NT2/D1 (cell line): ENCODE data around the gene ZBTB16.

ENCODE experiments used
- DNase-seq: peaks from one replicate; pipeline ENCODE4 v3.0.0-alpha.2; 2011; ENCODE audit warnings: low read depth, low spot score
- H3K27me3 ChIP-seq: 2 replicates; pipeline ENCODE4 v1.6.0; 2011; ENCODE audit warnings: mild to moderate bottlenecking; ENCODE audit not compliant: insufficient read length, insufficient read depth
- H3K36me3 ChIP-seq: 2 replicates; pipeline ENCODE4 v1.6.1; 2011; ENCODE audit warnings: mild to moderate bottlenecking, low read length, mixed read lengths; ENCODE audit not compliant: insufficient read depth, insufficient read length
- H3K4me1 ChIP-seq: 2 replicates; pipeline ENCODE4 v1.5.1; 2011; ENCODE audit not compliant: insufficient read depth, insufficient read length
- H3K4me3 ChIP-seq: 2 replicates; pipeline ENCODE4 v1.5.1; 2011; ENCODE audit warnings: low read depth; ENCODE audit not compliant: insufficient read length
- H3K9ac ChIP-seq: 2 replicates; pipeline ENCODE4 v1.6.0; 2011; ENCODE audit warnings: low read depth; ENCODE audit not compliant: insufficient read length
- H3K9me3 ChIP-seq: 2 replicates; pipeline ENCODE4 v1.5.1; 2011; ENCODE audit warnings: mild to moderate bottlenecking, low read length; ENCODE audit not compliant: insufficient read depth
- SUZ12 ChIP-seq: IDR thresholded peaks from 2 replicates; pipeline ENCODE4 v1.6.1; 2011; ENCODE audit not compliant: insufficient read length, insufficient read depth; ENCODE audit errors: extremely low read depth
- YY1 ChIP-seq: IDR thresholded peaks from 2 replicates; pipeline ENCODE4 v1.6.1; 2011; ENCODE audit not compliant: insufficient read length, insufficient read depth
- ZNF274 ChIP-seq: IDR thresholded peaks from 2 replicates; pipeline ENCODE4 v1.6.1; 2011; ENCODE audit warnings: mild to moderate bottlenecking, low read depth, low read length

Gene ZBTB16

DNA sequence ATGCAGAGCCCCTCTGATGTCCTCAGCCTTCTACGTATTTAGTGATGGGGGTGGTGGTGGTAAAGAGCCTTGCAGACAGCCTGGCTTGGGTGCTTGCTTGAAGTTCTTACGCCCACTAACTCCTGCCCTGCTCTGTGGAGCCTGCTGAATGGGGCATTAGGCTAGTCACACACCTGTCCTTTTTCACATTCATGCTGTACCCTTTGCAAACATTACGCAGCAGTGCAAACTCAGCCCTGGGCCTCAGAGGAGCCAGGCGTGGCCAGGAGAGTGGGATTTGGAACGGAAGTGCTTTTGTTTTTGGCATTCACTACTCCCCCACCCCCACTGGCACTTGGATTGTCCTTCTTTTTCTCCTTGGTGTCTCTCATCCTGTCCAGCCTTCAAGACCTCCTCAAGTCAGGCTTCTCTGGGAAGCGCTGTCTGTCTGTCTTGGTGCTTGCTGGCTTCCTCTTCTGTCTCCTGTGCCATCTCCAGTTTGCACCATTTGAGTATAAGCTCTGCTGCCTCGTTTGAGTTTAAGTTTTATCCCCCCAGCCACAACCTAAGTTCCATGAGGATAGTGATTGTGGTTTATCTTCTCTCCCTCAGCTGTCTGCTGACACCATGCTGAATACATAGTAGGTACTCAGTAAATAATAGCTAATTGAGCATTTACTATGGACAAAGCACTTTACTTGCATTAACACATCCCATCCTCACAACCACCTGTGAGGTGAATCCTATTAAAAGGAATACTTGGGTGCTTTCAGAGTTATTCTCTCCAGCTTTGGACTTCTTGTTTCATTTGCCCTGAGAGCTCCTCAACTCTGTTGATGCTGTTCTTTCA, 26.7 kb downstream of the ZBTB16 start:
- Histone ChIP-seq H3K36me3 (no peaks in the 10 kb centered on the region), H3K9ac (no peak overlapping the region), H3K27me3 (no peaks in the 10 kb centered on the region), H3K4me1 (no peaks in the 10 kb centered on the region), H3K9me3 (no peaks in the 10 kb centered on the region), H3K4me3 (no peak overlapping the region)
- DNase-seq: no peak
- TF ChIP-seq SUZ12 (no peak), ZNF274 (no peak), YY1 (no peak)

DNA sequence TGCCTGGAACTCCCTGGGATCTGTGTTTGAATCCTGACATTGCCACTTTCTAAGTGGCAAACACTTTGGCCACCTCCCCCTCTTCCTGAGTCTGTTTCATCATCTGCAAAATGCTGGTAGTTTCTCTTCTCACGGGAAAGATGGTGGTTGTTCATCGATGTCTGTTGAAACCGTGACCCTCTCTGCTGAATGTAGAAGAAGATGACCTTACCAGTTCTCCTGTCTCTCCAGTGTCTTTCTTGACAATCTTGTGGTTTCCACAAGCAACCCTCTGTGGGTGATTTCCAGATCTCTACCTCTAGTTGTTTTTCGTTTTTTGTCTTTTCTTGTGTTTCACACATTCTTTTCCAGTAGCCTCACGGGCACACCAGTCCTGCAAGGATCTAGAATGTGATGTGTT, 27.5 kb downstream of the ZBTB16 start:
- H3K27me3 ChIP-seq: no peaks in the 10 kb centered on the region

GRCh38 chr11:114088216-114088615, 28.7 kb downstream of the ZBTB16 start:
- Histone ChIP-seq H3K36me3 (no peaks in the 10 kb centered on the region), H3K4me3 (no peak overlapping the region), H3K4me1 (peaks cover 4% of the 10 kb centered on the region), H3K9me3 (no peaks in the 10 kb centered on the region), H3K9ac (no peak overlapping the region), H3K27me3 (no peaks in the 10 kb centered on the region)
- no peak for DNase-seq
- TF ChIP-seq YY1: no peak
- no peak for TF ChIP-seq SUZ12
- no peak for TF ChIP-seq ZNF274

More for the DNA sequence above, 27.5 kb downstream of the ZBTB16 start:
- no peaks in the 10 kb centered on the region for H3K4me1 ChIP-seq
- no peak overlapping the region for H3K4me3 ChIP-seq
- no peak for DNase-seq
- TF ChIP-seq ZNF274: no peak
- no peak for TF ChIP-seq SUZ12
- TF ChIP-seq YY1: no peak
- no peaks in the 10 kb centered on the region for H3K36me3 ChIP-seq
- H3K9ac ChIP-seq: no peak overlapping the region
- H3K9me3 ChIP-seq: no peaks in the 10 kb centered on the region

DNA sequence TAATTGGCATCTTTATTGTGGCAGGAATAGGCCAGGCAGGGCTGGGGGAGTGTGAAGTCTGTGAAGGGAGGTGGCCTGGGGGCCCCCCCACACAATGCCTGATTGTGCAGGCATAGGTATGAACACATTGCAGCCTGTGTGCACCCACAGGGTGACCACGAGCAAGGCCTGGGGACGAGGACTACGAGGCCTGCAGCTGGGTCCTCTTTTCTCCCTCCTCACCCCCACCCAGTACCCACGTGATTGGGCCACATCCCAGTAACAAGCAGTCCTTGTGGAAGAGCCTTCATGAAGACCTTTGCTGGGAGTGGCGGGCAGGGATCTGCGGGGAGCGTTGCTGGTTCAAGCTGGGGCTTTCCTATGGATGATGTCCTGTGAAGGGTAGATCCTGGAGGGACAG, 29.3 kb downstream of the ZBTB16 start:
- DNase-seq: no peak
- no peak overlapping the region for H3K9ac ChIP-seq
- TF ChIP-seq ZNF274 (no peak), YY1 (no peak), SUZ12 (no peak)
- H3K4me1 ChIP-seq: peaks cover 4% of the 10 kb centered on the region
- H3K4me3 ChIP-seq: no peak overlapping the region
- no peaks in the 10 kb centered on the region for H3K9me3 ChIP-seq
- no peaks in the 10 kb centered on the region for H3K27me3 ChIP-seq
- H3K36me3 ChIP-seq: no peaks in the 10 kb centered on the region

- Histone ChIP-seq H3K9me3 (no peaks in the 10 kb centered on the region), H3K27me3 (no peaks in the 10 kb centered on the region), H3K36me3 (no peaks in the 10 kb centered on the region), H3K9ac (no peak overlapping the region), H3K4me3 (no peak overlapping the region), H3K4me1 (peaks cover 4% of the 10 kb centered on the region)
- TF ChIP-seq YY1: no peak
- no peak for TF ChIP-seq SUZ12
- TF ChIP-seq ZNF274: no peak
- DNase-seq: no peak
Measured at GRCh38 chr11:114089748-114090147, 30.2 kb downstream of the ZBTB16 start.

- H3K36me3 ChIP-seq: no peaks in the 10 kb centered on the region
Measured at GRCh38 chr11:114090225-114090910, 30.9 kb downstream of the ZBTB16 start.

GRCh38 chr11:114090976-114091375, 31.5 kb downstream of the ZBTB16 start:
- H3K9ac ChIP-seq: no peak overlapping the region
- H3K9me3 ChIP-seq: no peaks in the 10 kb centered on the region
- H3K27me3 ChIP-seq: no peaks in the 10 kb centered on the region
- no peaks in the 10 kb centered on the region for H3K36me3 ChIP-seq
- no peak overlapping the region for H3K4me3 ChIP-seq
- peaks cover 4% of the 10 kb centered on the region for H3K4me1 ChIP-seq
- DNase-seq: no peak
- TF ChIP-seq SUZ12 (no peak), YY1 (no peak), ZNF274 (no peak)

More at GRCh38 chr11:114090225-114090910, 30.9 kb downstream of the ZBTB16 start:
- no peak for DNase-seq
- H3K9me3 ChIP-seq: no peaks in the 10 kb centered on the region
- no peaks in the 10 kb centered on the region for H3K27me3 ChIP-seq
- no peak overlapping the region for H3K9ac ChIP-seq
- H3K4me3 ChIP-seq: no peak overlapping the region
- H3K4me1 ChIP-seq: peaks cover 4% of the 10 kb centered on the region
- no peak for TF ChIP-seq YY1
- no peak for TF ChIP-seq ZNF274
- TF ChIP-seq SUZ12: no peak
